ENCODE measurements around the gene TTC7B. TPM values are rescaled to one million over a fixed set of nuclear protein-coding genes. Genes with fewer than 3 reads are reported as not detected.

TTC7B gene
- polyA plus RNA-seq, 1 donor (not counting 4 experiments of a cell fraction or from before 2014, with no cell fraction given): 21.4 TPM

DNA sequence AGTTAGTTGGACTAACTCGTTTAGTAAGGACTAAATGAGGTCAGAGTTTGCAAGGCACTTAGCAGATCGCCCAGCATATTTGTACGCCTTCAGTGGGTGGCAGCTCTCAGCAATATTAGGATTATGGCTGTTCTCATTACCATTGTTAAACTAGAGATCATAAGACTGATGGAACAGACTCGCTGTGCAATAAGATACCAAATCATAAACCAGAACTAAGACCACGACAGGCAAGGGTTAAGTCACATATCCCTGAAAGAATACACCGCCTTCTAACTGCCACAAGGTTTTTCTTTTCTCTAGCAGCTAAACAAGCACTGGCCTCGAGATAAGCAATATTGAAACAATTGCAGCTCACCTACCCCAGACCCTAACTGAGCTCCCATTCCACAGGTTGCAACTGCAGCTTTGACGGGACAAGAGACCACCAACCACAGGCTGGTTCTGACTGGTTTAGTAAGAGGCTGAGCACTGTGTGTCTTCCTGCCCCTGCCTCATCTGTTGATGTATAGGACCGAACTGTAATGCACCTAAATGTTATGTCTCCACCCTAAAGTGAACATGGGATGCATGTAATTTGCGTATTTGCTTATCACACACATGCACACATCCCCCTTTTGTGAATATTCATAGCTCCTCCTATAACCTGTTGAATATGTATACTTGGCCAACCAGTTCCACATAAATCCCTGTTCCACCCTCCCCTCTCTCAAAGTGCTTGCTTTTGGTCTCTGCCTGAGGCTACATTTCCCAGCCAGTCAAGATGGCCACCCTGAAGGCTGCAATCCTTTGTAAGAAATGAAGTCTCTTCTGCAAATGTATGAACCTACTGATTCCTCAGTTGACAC lies 266.2 kb downstream of the TTC7B start:
- Histone ChIP-seq H3K4me2 (ENCODE audit: control insufficient read depth, extremely low read depth, insufficient read depth, low read depth, low read length) (no peak overlapping the region), H3K9ac (ENCODE audit: control insufficient read depth, extremely low read depth, insufficient read depth, low read length) (no peak overlapping the region), H3K4me1 (ENCODE audit: control insufficient read depth, extremely low read depth, insufficient read depth, low read length) (peaks cover 3% of the 10 kb centered on the region), H3K79me2 (ENCODE audit: control insufficient read depth, insufficient read depth, low read length) (no peaks in the 10 kb centered on the region), H3K9me3 (ENCODE audit: control insufficient read depth, low read depth, low read length) (no peaks in the 10 kb centered on the region), H2AFZ (ENCODE audit: control insufficient read depth, low read length) (no peak overlapping the region), H3K36me3 (ENCODE audit: control insufficient read depth in 2 of 2, extremely low read depth in 1 of 2, insufficient read depth in 2 of 2, low read length in 2 of 2) (no peaks in the 10 kb centered on the region), H3K9me1 (ENCODE audit: control insufficient read depth, extremely low read depth, insufficient read depth, low read length) (peaks cover 2% of the 10 kb centered on the region), H3K27me3 (ENCODE audit: control insufficient read depth, extremely low read depth, insufficient read depth, low read length) (no peaks in the 10 kb centered on the region), H3K27ac (ENCODE audit: control insufficient read depth, insufficient read depth, low read length) (no peak overlapping the region), H4K20me1 (ENCODE audit: control insufficient read depth, extremely low read depth, insufficient read depth, low read length) (peaks cover 3% of the 10 kb centered on the region), H3K4me3 (ENCODE audit: control insufficient read depth in 2 of 3, extremely low read depth in 1 of 3, insufficient read depth in 2 of 3, low read depth in 1 of 3, low read length in 3 of 3) (no peak overlapping the region)
- dilution Hi-C loops (cut with MboI; ENCODE audit: extremely low pct_ligation_motif_present, low sequenced_read_pairs): no loop called here
- no peak for DNase-seq (ENCODE audit: low read depth, low spot score)
- no peak for FAIRE-seq
- TF ChIP-seq EZH2 (IDR thresholded peaks at IDR 0.05; ENCODE audit: low read length): no peak
- TF ChIP-seq, protein P1, sequence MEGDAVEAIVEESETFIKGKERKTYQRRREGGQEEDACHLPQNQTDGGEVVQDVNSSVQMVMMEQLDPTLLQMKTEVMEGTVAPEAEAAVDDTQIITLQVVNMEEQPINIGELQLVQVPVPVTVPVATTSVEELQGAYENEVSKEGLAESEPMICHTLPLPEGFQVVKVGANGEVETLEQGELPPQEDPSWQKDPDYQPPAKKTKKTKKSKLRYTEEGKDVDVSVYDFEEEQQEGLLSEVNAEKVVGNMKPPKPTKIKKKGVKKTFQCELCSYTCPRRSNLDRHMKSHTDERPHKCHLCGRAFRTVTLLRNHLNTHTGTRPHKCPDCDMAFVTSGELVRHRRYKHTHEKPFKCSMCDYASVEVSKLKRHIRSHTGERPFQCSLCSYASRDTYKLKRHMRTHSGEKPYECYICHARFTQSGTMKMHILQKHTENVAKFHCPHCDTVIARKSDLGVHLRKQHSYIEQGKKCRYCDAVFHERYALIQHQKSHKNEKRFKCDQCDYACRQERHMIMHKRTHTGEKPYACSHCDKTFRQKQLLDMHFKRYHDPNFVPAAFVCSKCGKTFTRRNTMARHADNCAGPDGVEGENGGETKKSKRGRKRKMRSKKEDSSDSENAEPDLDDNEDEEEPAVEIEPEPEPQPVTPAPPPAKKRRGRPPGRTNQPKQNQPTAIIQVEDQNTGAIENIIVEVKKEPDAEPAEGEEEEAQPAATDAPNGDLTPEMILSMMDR (optimal IDR thresholded peaks at IDR 0.05 in 1 of 3, IDR thresholded peaks at IDR 0.05 in 1 of 3, conservative IDR thresholded peaks at IDR 0.05 in 1 of 3; ENCODE audit: extremely low read depth in 1 of 3, insufficient read depth in 2 of 3, low read length in 3 of 3): no peak

DNA sequence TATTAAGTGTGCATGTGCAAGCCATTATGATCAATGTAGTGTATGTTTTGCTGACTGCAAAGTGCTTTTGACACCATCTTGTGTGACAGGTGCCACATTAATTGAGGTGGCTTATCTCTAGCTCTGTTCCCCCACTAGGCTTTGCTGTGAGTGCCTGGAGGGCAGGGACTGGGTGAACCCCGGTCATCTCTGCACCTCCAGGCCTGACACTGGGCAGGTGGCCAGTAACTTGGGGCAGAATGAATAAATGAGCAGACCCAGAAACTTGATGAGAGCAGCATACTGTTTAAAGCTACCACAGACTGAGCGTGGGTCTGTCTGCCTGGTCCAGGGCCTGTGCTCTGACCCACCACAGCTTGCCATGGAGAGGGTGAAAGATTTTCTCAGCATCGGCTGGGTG lies 267.8 kb downstream of the TTC7B start:
- no peaks in the 10 kb centered on the region for H3K79me2 ChIP-seq (ENCODE audit: control insufficient read depth, insufficient read depth, low read length)
- H3K27me3 ChIP-seq (ENCODE audit: control insufficient read depth, extremely low read depth, insufficient read depth, low read length): no peaks in the 10 kb centered on the region
- no peak overlapping the region for H3K4me2 ChIP-seq (ENCODE audit: control insufficient read depth, extremely low read depth, insufficient read depth, low read depth, low read length)
- no peaks in the 10 kb centered on the region for H3K36me3 ChIP-seq (ENCODE audit: control insufficient read depth in 2 of 2, extremely low read depth in 1 of 2, insufficient read depth in 2 of 2, low read length in 2 of 2)
- peaks cover 3% of the 10 kb centered on the region for H4K20me1 ChIP-seq (ENCODE audit: control insufficient read depth, extremely low read depth, insufficient read depth, low read length)
- DNase-seq (ENCODE audit: low read depth, low spot score) (no peak), FAIRE-seq (no peak)
- dilution Hi-C loops (cut with MboI; ENCODE audit: extremely low pct_ligation_motif_present, low sequenced_read_pairs): no loop called here
- no peak overlapping the region for H3K9ac ChIP-seq (ENCODE audit: control insufficient read depth, extremely low read depth, insufficient read depth, low read length)
- H3K27ac ChIP-seq (ENCODE audit: control insufficient read depth, insufficient read depth, low read length): no peak overlapping the region
- H2AFZ ChIP-seq (ENCODE audit: control insufficient read depth, low read length): no peak overlapping the region
- H3K9me3 ChIP-seq (ENCODE audit: control insufficient read depth, low read depth, low read length): no peaks in the 10 kb centered on the region
- no peak overlapping the region for H3K4me3 ChIP-seq (ENCODE audit: control insufficient read depth in 2 of 3, extremely low read depth in 1 of 3, insufficient read depth in 2 of 3, low read depth in 1 of 3, low read length in 3 of 3)
- no peak for TF ChIP-seq EZH2 (IDR thresholded peaks at IDR 0.05; ENCODE audit: low read length)
- TF ChIP-seq, protein P1 (optimal IDR thresholded peaks at IDR 0.05 in 1 of 3, IDR thresholded peaks at IDR 0.05 in 1 of 3, conservative IDR thresholded peaks at IDR 0.05 in 1 of 3; ENCODE audit: extremely low read depth in 1 of 3, insufficient read depth in 2 of 3, low read length in 3 of 3): no peak
- peaks cover 2% of the 10 kb centered on the region for H3K9me1 ChIP-seq (ENCODE audit: control insufficient read depth, extremely low read depth, insufficient read depth, low read length)
- H3K4me1 ChIP-seq (ENCODE audit: control insufficient read depth, extremely low read depth, insufficient read depth, low read length): no peaks in the 10 kb centered on the region

All from keratinocyte (primary cell).